GM10847 (cell line): ENCODE results near the gene SERPINA10.

ENCODE experiments used
- POLR2A ChIP-seq: IDR thresholded peaks from 2 replicates; pipeline ENCODE4 v1.6.1; 2011; ENCODE audit not compliant: insufficient read length; ENCODE audit errors: extremely low read depth

SERPINA10 gene

GRCh38 chr14:94292872-94293577, at the start of gene SERPINA10:
Gene SERPINA10, minus strand, starts transcription at chr14:94293268. Its CDS starts 2,675 bp downstream, at chr14:94290593.
- no peak for TF ChIP-seq POLR2A

- TF ChIP-seq POLR2A, result no peak
Observed at GRCh38 chr14:94342334-94342934, 49.4 kb upstream of the SERPINA10 start.

GRCh38 chr14:94341656-94342333, 48.7 kb upstream of the SERPINA10 start:
- no peak for TF ChIP-seq POLR2A

- no peak for TF ChIP-seq POLR2A
Observed at GRCh38 chr14:94340533-94340932, 47.5 kb upstream of the SERPINA10 start.

DNA sequence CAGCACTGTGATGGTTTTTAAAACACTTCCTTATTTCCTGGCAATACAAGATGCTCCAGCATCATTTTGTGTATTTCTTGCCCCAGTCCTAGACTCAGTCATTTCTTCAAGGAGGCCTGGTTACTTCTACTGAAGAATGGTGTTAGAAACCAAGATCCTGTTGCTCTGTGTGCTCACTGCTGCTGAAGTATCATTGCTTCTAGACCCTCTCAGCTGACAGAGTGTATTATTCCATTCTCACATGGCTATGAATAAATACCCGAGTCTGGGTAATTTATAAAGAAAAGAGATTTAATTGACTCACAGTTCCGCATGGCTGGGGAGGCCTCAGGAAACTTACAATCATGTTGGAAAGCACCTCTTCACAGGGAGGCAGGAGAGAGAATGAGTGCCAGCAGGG, 45.0 kb upstream of the SERPINA10 start:
- TF ChIP-seq POLR2A, result no peak

DNA sequence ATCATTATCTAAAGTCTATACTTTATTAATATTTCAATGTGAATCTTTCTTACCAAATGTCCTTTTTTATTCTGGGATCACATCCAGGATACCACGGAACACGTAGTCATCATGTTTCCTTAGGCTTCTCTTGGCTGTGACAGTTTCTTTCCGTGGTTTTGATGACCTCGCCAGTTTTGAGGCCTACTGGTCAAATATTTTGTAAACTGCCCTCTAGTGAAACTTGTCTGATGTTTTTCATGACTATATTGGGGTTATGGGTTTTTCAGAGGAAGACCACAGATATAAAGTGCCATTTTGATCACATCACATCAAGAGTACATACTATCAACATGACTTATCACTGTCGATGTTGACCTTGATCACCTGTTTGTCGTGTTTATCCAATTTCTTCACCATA, 44.2 kb upstream of the SERPINA10 start:
- no peak for TF ChIP-seq POLR2A

- TF ChIP-seq POLR2A, result no peak
Observed at GRCh38 chr14:94334872-94335271, 41.8 kb upstream of the SERPINA10 start.

DNA sequence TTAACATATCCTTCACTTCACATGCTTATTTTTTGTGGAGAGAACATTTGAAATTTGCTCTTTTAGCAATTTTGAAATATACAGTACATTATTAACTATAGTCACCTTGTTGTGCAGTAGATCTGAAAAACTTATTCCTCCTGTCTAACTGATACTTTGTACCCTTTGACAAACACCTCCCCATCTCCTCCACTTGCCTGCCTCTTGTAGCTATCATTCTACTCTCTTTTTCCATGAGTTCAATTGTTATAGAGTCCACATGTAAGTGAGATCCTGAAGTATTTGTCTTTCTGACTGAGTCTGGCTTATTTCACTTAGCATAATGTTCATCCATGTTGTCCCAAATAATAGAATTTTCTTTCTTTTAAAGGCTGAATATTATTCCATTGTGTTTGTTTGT, 39.5 kb upstream of the SERPINA10 start:
- TF ChIP-seq POLR2A, result no peak

DNA sequence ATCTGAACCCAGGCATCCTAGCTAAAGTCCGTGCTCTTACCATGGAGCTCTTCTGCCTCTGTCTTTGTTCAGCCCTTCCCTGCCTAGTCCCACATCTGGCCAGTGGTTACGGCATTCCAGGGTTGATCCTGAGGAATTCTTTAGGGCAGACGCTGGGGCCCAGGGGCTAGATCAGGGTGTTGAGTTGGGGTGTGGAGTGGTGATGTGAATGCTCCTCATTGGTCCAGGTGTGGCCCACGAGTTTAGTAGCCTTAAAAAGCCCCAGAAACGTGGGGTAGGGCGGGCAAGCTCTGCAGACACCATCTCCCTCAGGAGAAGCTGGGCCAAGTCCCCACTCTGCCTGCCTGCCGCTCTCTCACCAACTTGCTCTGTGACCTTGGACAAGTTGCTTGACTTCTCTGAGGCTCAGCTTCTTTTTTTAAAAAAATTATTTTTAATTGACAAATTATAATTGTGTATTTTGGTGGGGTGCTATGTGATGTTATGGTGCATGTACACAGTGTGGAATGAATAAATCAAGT, 39.1 kb upstream of the SERPINA10 start:
- no peak for TF ChIP-seq POLR2A

- TF ChIP-seq POLR2A, result no peak
Observed at GRCh38 chr14:94331462-94331861, 38.4 kb upstream of the SERPINA10 start.

DNA sequence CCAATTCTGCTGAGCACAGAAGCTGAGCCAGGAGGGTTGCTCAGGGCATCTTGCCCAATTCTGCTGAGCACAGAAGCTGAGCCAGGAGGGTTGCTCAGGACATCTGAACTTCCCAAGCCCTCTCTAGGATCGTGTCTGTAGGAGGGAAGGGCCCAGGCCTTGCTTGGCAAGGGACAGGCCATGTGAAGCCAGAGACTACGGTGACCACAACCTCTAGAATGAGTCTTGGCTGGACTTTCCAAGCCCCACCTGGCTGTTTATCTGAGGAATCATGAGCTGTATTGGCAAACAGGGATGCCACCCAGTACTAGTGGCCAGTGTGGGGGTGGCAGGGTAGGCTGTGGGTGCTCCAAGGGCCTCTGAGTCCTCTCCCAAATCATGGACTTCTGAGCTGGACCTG, 37.8 kb upstream of the SERPINA10 start:
- TF ChIP-seq POLR2A, result no peak

GRCh38 chr14:94330432-94330831, 37.4 kb upstream of the SERPINA10 start:
- TF ChIP-seq POLR2A, result no peak

- TF ChIP-seq POLR2A, result no peak
Observed at GRCh38 chr14:94329857-94330256, 36.8 kb upstream of the SERPINA10 start.

GRCh38 chr14:94328196-94328595, 35.1 kb upstream of the SERPINA10 start:
- TF ChIP-seq POLR2A, result no peak

DNA sequence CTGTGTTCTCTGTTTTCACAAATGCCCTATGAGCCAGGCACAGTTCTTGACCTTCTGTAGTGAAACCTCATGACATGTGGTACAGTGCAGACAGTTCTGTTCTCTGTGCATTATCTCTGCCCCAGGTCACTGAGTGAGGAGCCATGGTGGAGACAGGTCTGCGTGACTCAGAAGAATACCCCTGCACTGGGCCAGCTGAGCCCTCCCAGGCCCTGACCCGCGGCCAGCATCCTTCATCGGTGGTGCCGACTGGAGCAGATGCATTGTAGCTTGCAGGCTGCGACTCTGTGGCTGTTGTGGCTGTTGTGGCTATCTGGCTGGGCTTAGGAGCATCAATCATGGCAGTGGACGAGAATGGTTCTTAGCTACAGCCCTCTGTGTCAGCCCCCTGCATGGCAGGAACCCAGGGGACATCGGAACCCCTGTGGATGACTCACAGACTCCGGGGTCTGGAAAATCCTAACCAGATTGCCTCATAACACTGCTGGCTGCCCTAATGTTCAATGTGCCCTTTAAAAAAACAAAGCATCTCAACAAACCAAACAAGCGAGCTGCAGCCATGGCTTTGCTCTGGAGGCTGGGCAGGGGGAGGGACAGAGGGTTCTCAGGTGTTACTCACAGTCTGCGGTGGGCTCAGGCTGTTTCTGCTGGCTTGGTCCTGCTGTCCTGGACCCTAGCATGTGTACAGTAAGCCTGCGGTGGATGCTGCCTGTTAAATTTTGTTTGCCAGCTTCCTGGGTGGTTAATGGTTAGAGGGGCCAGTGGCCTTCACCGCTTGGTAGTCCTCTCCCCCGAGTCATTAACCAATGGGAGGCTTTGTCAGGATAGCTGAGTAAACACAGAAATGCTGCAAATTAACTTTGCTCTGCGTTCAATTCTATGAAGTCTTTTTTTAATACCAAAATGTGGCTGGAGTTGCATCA, 29.8 kb upstream of the SERPINA10 start, which contains the start of gene SERPINA6:
TSS of gene SERPINA6 (minus strand) at position 689 of the 923 bp plus-strand sequence. CDS start 8,688 bp downstream, outside the sequence.
- no peak for TF ChIP-seq POLR2A
